Lower leg skin (tissue), 3 donors: ENCODE data around the gene FAM209A.

Experiments
- POLR2A ChIP-seq, 2 donors: fragments of 450-650 bp; IDR thresholded peaks; one replicate each; pipeline ENCODE4 v1.6.1; 2016 to 2017; ENCODE audit warnings: antibody characterized with exemption in 2 of 2, mild to moderate bottlenecking in 1 of 2, moderate library complexity in 1 of 2
- TF ChIP-seq, protein P1 (sequence below), 3 donors: fragments of 450-650 bp; IDR thresholded peaks; one replicate each; pipeline ENCODE4 v1.5.1; 2016; ENCODE audit warnings: antibody characterized with exemption in 3 of 3, mild to moderate bottlenecking in 3 of 3, moderate library complexity in 2 of 3

DNA sequence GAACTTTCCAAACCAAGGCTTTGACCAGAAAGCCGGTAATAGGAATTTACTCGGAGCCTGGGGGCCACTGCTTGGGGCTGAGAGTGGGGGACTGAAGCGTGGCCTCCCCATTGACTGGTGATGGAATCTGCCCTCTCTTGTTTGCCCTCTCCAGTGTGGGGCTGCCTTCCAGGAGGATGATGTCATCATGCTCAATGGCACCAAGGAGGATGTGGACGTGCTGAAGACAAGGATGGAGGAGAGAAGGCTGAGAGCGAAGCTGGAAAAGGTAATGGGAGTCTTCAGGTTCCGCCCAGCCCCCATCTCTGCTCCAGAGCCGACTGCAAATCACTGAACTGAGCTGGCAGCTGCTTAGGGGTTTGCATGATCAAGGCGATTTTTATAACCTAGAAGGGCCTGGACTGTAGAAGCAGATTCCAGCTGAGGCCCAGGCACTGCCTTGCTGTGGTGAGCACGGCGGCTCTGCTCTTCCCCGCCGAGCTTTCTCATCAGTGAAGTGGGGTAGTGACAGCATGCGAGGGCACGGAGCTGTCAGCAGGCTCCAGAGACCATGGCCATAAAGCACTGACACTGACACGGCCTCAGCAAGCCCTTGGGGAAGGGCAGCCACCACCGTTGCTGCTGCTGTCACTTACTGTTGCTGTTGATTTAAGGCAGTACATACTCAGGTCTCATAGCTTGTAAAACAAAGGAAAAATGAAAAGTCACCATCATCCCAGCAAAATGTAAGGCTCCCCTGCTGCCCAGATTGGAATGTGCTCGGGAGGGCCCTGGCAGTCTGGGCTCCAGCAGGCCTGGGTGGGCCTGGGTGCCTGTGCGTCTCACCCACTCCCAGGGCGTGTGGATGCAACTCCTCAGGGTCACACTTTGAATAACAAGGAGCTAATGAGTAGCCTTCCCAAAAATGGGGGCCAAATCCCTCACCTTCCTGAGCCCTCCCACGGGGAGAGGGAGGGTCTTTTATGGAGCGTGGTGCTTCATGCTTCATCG, 11.1 kb upstream of the FAM209A start:
- TF ChIP-seq, protein P1, sequence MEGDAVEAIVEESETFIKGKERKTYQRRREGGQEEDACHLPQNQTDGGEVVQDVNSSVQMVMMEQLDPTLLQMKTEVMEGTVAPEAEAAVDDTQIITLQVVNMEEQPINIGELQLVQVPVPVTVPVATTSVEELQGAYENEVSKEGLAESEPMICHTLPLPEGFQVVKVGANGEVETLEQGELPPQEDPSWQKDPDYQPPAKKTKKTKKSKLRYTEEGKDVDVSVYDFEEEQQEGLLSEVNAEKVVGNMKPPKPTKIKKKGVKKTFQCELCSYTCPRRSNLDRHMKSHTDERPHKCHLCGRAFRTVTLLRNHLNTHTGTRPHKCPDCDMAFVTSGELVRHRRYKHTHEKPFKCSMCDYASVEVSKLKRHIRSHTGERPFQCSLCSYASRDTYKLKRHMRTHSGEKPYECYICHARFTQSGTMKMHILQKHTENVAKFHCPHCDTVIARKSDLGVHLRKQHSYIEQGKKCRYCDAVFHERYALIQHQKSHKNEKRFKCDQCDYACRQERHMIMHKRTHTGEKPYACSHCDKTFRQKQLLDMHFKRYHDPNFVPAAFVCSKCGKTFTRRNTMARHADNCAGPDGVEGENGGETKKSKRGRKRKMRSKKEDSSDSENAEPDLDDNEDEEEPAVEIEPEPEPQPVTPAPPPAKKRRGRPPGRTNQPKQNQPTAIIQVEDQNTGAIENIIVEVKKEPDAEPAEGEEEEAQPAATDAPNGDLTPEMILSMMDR (IDR thresholded peaks at IDR 0.05): no peak
- TF ChIP-seq POLR2A (IDR thresholded peaks at IDR 0.05): no peak
